ENCODE data around the gene PHF14. TPM values are rescaled to one million over a fixed set of nuclear protein-coding genes. Genes with fewer than 3 reads are reported as not detected.

The PHF14 gene
- 33.5 and 38.9 TPM in 2 replicates for total RNA-seq

GRCh38 chr7:10973061-10973941 lies at the start of gene PHF14:
PHF14 (plus strand) TSS chr7:10973872; CDS start chr7:10974324, 452 bp downstream.

Measured in epithelial cell of umbilical artery (primary cell).